ENCODE data around the gene AARS1.
"Not testable (repeated sequence)": the region's sequence is repeated elsewhere in the genome, so short reads cannot be mapped to it uniquely, and the experiment has no call there.

Gene AARS1

DNA sequence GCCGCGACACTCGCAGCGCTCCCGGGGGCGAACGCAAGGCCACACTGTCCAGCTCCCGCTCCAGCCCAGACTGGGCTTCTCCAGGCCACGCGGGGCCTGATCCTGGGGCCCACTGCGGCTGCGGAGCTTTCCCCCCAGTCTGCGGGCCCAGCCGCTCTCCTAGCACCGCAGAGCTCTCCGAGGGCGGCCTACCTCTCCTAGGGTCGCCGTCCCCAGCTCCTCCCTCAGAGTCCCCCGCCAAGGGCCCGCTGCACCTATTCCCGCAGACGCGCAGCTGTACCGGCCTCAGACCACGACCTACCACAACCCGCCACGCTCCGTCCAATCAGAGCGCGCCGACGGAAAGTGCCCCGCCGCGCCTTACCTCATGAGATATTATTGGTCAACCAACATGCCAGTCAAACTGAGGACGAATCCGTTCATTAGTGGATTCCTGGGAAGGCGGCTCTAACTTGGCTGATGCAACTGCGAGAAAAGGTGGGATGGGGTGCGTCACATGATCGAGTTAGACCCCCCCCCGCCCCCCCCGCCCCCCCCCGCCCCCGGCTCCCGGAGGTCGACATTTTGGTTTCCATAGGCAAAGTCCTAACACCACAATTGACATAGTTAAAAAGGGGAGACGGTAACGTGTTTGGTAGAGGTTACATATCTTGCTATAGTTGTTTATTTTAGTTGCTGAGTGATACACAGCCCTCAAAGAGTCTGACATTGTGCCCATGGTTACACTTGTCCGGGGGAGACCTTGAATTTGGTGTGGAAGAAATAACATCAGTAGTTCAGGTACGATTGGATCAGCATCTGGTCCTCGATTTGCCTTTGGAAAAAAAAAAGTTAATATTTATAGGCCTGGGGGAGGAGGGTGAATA, at the start of gene AARS1:
Gene AARS1, minus strand, starts transcription at position 278 of the 866 bp plus-strand sequence. CDS start 6,743 bp downstream, outside the sequence.
- FAIRE-seq, result peak; percentile 45
- TF ChIP-seq POLR2A (IDR thresholded peaks at IDR 0.05; ENCODE audit: low read depth, low read length), result peak; percentile 94
- peak; percentile 92 for DNase-seq (ENCODE audit: insufficient read length, low spot score)

DNA sequence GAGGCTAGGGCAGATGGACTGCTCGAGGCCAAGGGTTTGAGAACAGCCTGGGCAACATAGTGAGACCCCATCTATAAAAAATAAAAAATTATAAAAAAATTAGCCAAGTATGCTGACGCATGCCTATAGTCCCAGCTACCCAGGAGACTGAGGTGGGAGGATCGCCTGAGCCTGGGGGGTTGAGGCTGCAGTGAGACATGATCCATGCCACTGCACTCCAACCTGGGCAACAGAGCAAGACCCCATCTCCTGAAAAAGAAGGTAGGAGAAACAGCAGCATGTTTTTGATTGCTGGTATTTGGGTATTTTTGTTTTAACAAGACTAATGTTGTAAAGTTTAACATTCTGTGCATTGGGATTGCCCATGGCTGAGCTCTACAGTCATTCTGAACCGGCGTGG, 48.5 kb upstream of the AARS1 start:
- no peak for TF ChIP-seq POLR2A (IDR thresholded peaks at IDR 0.05; ENCODE audit: low read depth, low read length)
- DNase-seq (ENCODE audit: insufficient read length, low spot score), result no peak
- FAIRE-seq, result no peak

DNA sequence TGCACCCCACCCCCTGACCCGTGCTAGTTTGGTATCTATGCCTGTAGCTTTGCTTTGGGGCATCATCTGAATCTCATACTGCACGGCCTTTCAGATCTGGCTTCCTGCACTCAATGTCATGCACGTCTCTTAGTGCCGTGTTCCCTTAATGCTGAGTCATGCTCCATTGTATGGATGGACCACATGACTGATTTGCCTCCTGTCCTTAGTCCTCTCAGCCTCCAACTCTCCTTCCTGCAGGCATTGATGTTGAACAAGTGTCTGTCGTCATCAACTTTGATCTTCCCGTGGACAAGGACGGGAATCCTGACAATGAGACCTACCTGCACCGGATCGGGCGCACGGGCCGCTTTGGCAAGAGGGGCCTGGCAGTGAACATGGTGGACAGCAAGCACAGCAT, 43.4 kb upstream of the AARS1 start:
- not testable (repeated sequence) for DNase-seq (ENCODE audit: insufficient read length, low spot score); FAIRE-seq

DNA sequence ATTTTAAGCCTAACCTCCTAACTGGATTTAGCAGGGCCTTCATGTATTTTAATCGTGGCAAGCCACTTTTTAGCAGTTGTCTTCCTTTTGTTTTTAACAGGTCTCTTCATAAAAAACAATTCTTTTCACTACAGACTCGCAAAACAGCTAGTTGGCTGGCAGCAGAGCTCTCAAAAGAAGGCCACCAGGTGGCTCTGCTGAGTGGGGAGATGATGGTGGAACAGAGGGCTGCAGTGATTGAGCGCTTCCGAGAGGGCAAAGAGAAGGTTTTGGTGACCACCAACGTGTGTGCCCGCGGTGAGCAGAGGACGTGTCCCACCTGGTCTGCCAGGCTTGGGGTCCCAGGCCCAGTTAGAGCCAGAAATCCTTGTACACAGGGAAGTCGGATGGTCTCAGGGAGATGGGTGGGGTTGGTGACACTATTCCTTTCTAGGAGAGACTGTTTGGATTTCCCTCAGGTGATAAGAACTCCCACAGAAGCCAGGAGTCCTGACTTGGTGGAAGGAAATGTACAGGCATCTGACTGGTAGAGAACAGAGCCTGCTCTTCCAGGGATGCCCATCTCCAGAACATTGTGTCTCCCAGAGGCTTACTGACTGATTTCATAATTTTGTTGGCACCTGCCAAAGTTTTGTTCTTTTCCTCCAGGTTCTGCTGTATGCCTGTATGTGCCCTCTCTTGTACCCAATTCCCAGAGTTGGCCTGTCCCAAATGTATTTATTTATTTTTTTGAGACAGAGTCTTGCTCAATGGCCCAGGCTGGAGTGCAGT, 42.5 kb upstream of the AARS1 start:
- DNase-seq (ENCODE audit: insufficient read length, low spot score) (no peak), FAIRE-seq (no peak)
- TF ChIP-seq POLR2A (IDR thresholded peaks at IDR 0.05; ENCODE audit: low read depth, low read length), result no peak

DNA sequence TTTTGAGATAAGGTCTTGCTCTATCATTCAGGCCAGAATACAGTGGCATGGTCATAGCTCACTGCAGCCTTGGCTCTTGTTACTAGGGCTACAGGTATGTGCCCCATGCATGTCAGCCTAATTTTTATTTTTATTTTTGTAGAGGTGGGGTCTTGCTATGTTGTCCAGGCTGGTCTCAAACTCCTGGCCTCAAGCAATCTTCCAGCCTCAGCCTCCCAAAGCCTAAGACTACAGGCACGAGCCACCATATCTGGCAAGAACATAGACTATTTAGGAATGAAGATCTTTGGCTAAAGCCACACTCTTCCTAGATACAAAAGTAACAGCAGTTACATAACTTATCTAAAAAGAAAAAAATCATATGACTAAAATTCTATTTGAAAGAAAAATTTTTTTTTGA, 41.8 kb upstream of the AARS1 start:
- no peak for TF ChIP-seq POLR2A (IDR thresholded peaks at IDR 0.05; ENCODE audit: low read depth, low read length)
- DNase-seq (ENCODE audit: insufficient read length, low spot score) (no peak), FAIRE-seq (no peak)

DNA sequence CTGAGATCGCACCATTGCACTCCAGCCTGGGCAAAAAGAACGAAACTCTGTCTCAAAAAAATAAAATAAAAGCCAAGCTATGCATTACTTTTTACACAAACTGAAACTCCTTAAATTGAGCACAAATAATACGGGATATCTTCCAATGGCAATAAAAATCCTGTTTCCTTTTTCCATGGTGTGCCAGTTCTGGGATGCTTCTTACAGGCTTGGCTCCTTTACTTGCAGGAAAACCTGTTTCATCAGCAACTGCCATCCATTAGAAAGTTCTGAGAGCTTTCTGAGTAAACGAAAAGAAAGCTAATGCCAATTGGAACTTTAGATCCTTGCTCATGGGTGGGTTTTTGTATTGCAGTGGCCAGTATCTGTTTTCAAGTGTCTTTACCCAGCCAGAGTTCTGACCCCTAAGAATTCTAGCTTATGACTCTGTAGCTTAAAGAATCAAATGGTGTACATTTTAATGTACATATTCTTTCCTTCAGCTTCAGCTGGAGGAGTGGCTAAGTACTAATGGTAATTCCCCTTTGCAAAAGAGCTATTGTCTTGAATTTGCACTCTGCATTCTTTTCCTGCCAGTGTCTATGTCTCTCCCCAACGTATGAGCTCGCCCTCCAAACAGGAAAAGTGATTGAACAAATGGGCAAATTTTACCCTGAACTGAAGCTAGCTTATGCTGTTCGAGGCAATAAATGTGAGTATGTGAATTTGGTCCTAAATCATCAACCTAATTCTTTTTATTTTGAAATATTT, 35.9 kb upstream of the AARS1 start:
- FAIRE-seq (no peak), DNase-seq (ENCODE audit: insufficient read length, low spot score) (no peak)
- no peak for TF ChIP-seq POLR2A (IDR thresholded peaks at IDR 0.05; ENCODE audit: low read depth, low read length)

DNA sequence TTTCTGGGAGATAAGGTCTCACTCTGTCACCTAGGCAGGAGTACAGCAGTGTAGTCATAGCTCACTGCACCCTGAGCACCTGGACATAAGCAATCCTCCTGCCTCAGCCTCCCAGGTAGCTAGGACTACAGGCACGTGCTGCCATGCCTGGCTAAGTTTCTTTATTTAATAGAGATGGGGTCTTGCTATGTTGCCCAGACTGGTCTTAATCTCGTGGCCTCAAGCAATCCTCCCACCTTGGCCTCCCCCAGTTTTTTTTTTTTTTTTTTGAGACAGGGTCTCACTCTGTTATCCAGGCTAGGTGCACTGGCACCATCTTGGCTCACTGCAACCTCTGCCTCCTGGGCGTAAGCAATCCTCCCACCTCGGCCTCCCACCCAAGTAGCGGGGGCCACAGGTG, 30.8 kb upstream of the AARS1 start:
- TF ChIP-seq POLR2A (IDR thresholded peaks at IDR 0.05; ENCODE audit: low read depth, low read length), result no peak
- FAIRE-seq (no peak), DNase-seq (ENCODE audit: insufficient read length, low spot score) (no peak)

DNA sequence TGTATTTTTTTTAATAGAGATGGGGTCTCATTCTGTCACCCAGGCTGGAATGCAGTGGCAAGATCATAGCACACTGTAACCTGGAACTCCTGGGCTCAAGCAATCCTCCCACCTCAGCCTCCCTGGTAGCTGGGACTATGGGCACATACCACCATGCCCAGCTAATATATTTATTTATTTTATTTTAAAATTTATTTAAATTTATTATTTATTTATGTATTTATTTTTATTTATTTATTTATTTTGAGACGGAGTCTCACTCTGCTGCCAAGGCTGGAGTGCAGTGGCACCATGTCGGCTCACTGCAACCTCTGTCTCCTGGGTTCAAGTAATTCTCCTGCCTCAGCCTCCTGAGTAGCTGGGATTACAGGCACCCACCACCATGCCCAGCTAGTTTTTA, 18.4 kb upstream of the AARS1 start:
- FAIRE-seq, result not testable (repeated sequence)

DNA sequence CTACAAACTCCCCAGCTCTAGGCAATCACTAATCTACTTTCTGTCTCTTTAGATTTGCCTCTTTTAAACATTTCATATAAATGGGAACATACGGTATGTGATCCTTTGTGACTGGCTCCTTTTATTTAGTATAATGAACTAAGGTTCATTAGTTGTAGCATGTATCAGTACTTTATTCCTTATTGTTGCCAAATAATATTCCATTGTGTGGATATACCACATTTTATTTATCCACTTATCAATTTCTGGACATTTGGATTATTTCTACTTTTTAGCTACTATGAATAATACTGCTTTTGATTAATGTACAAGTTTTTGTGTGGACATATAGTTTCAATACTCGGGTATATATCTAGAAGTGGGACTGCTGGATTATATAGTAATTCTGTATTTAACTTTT, 17.6 kb upstream of the AARS1 start:
- no peak for DNase-seq (ENCODE audit: insufficient read length, low spot score)
- FAIRE-seq, result no peak
- TF ChIP-seq POLR2A (IDR thresholded peaks at IDR 0.05; ENCODE audit: low read depth, low read length), result no peak

More for the DNA sequence above, 18.4 kb upstream of the AARS1 start:
- not testable (repeated sequence) for DNase-seq (ENCODE audit: insufficient read length, low spot score)

DNA sequence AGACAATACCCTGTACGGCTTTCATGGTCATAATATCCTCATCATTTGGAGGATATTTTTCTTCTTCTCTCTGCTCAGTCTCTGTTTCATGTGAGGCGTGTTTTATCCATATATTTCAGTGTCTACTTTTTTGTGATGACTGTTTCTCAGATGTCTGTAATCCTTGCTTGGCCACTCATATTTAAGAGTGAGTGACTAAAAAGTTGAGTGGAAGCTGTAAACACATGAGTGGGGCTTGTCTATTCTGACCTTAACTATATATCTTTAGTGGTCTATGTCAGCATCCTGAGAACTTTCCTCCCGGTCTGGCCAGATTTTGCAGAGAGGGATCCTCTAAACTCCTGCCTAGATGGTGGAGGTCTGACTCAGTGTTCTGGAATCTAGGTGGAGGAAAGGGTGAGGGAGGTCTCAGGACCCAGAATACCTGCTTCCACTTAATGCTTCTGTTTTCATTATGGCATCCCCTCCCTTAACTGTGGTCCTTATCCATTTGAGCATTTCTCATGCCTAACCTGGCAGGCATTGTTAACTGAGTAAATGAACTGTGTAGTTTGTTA, 15.7 kb upstream of the AARS1 start:
- FAIRE-seq (peak; percentile 38), DNase-seq (ENCODE audit: insufficient read length, low spot score) (no peak)
- TF ChIP-seq POLR2A (IDR thresholded peaks at IDR 0.05; ENCODE audit: low read depth, low read length), result no peak

DNA sequence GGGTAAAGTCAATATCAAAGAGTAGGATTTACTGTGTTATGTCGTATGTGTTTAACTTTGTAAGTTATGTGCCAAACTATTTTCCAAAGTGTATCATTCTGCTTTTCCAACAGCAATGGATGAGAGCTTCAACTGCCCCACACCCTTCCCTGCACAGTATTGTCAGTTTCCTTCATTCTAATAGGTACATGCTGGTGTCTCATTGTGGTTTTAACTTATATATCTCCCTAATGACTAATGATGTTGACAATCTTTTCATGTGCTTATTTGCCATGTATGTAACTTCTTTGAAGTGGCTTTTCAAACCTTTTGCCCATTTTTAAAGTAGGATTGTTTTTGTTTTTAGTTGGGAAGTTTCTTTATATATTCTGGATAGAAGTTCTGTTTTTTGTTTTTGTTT, 13.4 kb upstream of the AARS1 start:
- no peak for FAIRE-seq
- TF ChIP-seq POLR2A (IDR thresholded peaks at IDR 0.05; ENCODE audit: low read depth, low read length), result no peak
- DNase-seq (ENCODE audit: insufficient read length, low spot score), result no peak

DNA sequence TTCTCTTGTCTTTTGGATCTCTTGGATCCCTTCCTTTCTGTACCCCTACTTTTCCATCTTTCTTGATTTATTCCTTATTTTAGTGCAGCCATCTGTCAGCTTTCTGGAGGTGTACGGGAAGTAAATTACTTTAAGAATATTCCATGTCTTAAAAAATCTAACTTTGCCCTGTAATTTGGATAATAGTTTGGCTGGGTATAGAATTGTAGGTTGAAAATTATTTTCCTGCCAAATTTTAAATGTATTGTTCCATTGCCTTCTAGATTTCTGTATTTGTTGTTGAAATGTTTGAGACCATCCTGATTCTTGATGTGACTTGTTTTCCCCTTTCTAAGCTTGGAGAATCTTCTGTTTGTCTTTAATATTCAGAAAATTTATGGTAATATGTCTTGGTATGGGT, 11.8 kb upstream of the AARS1 start:
- FAIRE-seq, result no peak
- DNase-seq (ENCODE audit: insufficient read length, low spot score), result no peak
- TF ChIP-seq POLR2A (IDR thresholded peaks at IDR 0.05; ENCODE audit: low read depth, low read length), result no peak

DNA sequence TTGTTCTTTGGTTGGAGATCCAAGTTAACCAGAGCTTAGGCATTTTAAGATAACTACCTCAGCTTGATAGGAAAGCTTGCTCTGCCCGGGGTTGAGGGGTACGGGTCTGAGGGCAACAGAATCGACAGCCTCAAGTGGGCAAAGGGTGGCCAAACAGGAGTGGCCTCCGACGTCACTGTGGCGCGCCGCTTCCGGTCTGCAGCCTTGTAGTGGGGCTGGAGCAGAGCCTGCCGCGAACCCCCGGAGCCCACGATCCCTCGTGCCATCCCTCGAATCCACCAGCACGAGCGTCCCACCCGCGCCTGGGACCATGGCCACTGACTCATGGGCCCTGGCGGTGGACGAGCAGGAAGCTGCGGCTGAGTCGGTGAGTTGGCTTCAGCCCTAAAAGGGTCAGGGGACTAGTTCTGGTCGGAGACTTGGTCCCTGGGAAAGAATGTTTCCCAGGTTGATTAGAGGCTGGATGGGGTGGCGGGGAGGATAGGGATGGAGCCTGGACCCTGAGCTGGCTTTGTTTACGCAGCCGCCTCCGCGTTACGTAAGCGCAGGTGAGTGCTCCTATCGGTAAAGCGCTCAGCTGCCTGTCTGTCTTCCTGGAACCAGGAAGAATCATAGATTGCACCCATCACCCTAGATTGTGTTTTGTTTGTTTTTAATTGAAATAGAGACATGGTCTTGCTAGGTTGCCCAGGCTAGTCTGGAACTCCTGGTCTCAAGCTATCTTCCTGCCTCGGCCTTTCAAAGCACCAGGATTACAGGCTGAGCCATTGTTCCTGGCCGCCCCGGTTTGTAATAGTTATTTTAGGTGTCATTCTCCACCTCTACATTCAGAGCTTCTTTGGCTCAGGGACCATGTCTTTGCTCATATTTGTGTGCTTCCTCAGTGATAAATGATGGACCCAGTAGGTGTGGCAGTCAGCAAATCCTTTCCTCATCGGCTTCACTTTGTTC, 10.0 kb upstream of the AARS1 start, which contains the start of gene DDX19B:
Gene DDX19B, plus strand, starts transcription at position 199 of the 951 bp plus-strand sequence. Its CDS starts 112 bp downstream, at position 311.
- FAIRE-seq, result peak; percentile 52
- DNase-seq (ENCODE audit: insufficient read length, low spot score), result peak; percentile 75
- TF ChIP-seq POLR2A (IDR thresholded peaks at IDR 0.05; ENCODE audit: low read depth, low read length), result peak; percentile 78
